HG03108 (cell line): ENCODE data around the gene PDGFC.

Experiments
- ATAC-seq: cut with Tn5 transposase; IDR thresholded peaks from one replicate; pipeline ENCODE4 v1.9.1; 2021; ENCODE audit warnings: moderate library complexity; ENCODE audit not compliant: unreplicated experiment

PDGFC gene

GRCh38 chr4:156790866-156791265 lies 180.7 kb downstream of the PDGFC start:
- ATAC-seq = no peak

GRCh38 chr4:156788782-156789181 lies 182.8 kb downstream of the PDGFC start:
- no peak for ATAC-seq

- no peak for ATAC-seq
Observed at GRCh38 chr4:156786713-156787112, 184.9 kb downstream of the PDGFC start.

- ATAC-seq = no peak
Observed at GRCh38 chr4:156784970-156785369, 186.6 kb downstream of the PDGFC start.

GRCh38 chr4:156783966-156784365 lies 187.6 kb downstream of the PDGFC start:
- no peak for ATAC-seq

- ATAC-seq = no peak
Observed at GRCh38 chr4:156782491-156782890, 189.1 kb downstream of the PDGFC start.

- no peak for ATAC-seq
Observed at GRCh38 chr4:156781852-156782251, 189.7 kb downstream of the PDGFC start.

GRCh38 chr4:156779774-156780173 lies 191.8 kb downstream of the PDGFC start:
- ATAC-seq = no peak

- no peak for ATAC-seq
Observed at GRCh38 chr4:156779042-156779441, 192.6 kb downstream of the PDGFC start.

- ATAC-seq = no peak
Observed at GRCh38 chr4:156778606-156779005, 193.0 kb downstream of the PDGFC start.

- no peak for ATAC-seq
Observed at GRCh38 chr4:156778093-156778492, 193.5 kb downstream of the PDGFC start.

- ATAC-seq = no peak
Observed at GRCh38 chr4:156775813-156776212, 195.8 kb downstream of the PDGFC start.

- ATAC-seq = no peak
Observed at GRCh38 chr4:156774422-156774821, 197.2 kb downstream of the PDGFC start.

GRCh38 chr4:156773648-156774357 lies 197.8 kb downstream of the PDGFC start:
- no peak for ATAC-seq

- ATAC-seq = no peak
Observed at GRCh38 chr4:156771171-156771837, 200.3 kb downstream of the PDGFC start.

GRCh38 chr4:156770140-156770539 lies 201.5 kb downstream of the PDGFC start:
- no peak for ATAC-seq

- no peak for ATAC-seq
Observed at GRCh38 chr4:156767911-156768415, 203.6 kb downstream of the PDGFC start.

- no peak for ATAC-seq
Observed at GRCh38 chr4:156766846-156767245, 204.8 kb downstream of the PDGFC start.

- no peak for ATAC-seq
Observed at GRCh38 chr4:156765277-156765676, 206.3 kb downstream of the PDGFC start.

GRCh38 chr4:156764846-156765245 lies 206.8 kb downstream of the PDGFC start:
- no peak for ATAC-seq

- no peak for ATAC-seq
Observed at GRCh38 chr4:156764145-156764544, 207.5 kb downstream of the PDGFC start.

- ATAC-seq = no peak
Observed at GRCh38 chr4:156763511-156763910, 208.1 kb downstream of the PDGFC start.
